CD14-positive monocyte (primary cell): ENCODE measurements around the gene ZIC2. TPM values are rescaled to one million over a fixed set of nuclear protein-coding genes. Genes with fewer than 3 reads are reported as not detected.

Source experiments
- DNase-seq, 3 donors: peaks; one replicate each; pipeline ENCODE4 v3.0.0-alpha.2; 2011 to 2022
- H2AFZ ChIP-seq: 2 replicates; pipeline ENCODE4 v1.6.0; 2012; ENCODE audit warnings: mild to moderate bottlenecking, low read depth, low read length, inconsistent platforms; ENCODE audit not compliant: insufficient read depth, poor library complexity, severe bottlenecking
- H3K27ac ChIP-seq, 2 donors: 1 replicate in 1 of 2; 2 replicates in 1 of 2; pipeline ENCODE4 v1.5.1; 2012 to 2013; ENCODE audit warnings: low read length in 2 of 2, control low read depth in 1 of 2, inconsistent platforms in 1 of 2, low read depth in 1 of 2, mild to moderate bottlenecking in 1 of 2
- H3K27me3 ChIP-seq, 2 donors: one replicate each; pipeline versions ENCODE4 v1.6.0 to v1.6.1; 2011 to 2013; ENCODE audit warnings: low read length in 2 of 2; ENCODE audit not compliant: control insufficient read depth in 2 of 2, insufficient read depth in 2 of 2
- H3K36me3 ChIP-seq, 2 donors: replicated peaks in 1 of 2; 1 replicate in 1 of 2; 2 replicates in 1 of 2; pipeline versions ENCODE4 v1.5.1 to v1.6.1; 2012 to 2013; ENCODE audit warnings: low read length in 2 of 2, control low read depth in 1 of 2, inconsistent platforms in 1 of 2, mild to moderate bottlenecking in 1 of 2; ENCODE audit not compliant: insufficient read depth in 2 of 2, control insufficient read depth in 1 of 2
- H3K4me1 ChIP-seq, 2 donors: 1 replicate in 1 of 2; 2 replicates in 1 of 2; pipeline versions ENCODE4 v1.5.1 to v1.6.1; 2012 to 2013; ENCODE audit warnings: low read length in 2 of 2, control low read depth in 1 of 2, inconsistent platforms in 1 of 2, mild to moderate bottlenecking in 1 of 2, moderate library complexity in 1 of 2; ENCODE audit not compliant: insufficient read depth in 2 of 2, control insufficient read depth in 1 of 2
- H3K4me2 ChIP-seq: replicated peaks from 2 replicates; pipeline ENCODE3; 2012; ENCODE audit warnings: low read length, moderate library complexity, mild to moderate bottlenecking; ENCODE audit not compliant: poor library complexity, severe bottlenecking; ENCODE audit errors: extremely low read depth
- H3K4me3 ChIP-seq, 3 experiments: fragments of 200-600 bp in 1 of 3; sonication (generic) in 1 of 3; replicated peaks in 1 of 3; 1 replicate in 2 of 3; 2 replicates in 1 of 3; pipeline ENCODE4 v1.5.1; 2011 to 2013; ENCODE audit warnings: low read length in 3 of 3, mild to moderate bottlenecking in 3 of 3, control low read depth in 2 of 3, low read depth in 2 of 3, inconsistent platforms in 1 of 3, moderate library complexity in 1 of 3
- H3K79me2 ChIP-seq: 2 replicates; pipeline ENCODE4 v1.6.0; 2012; ENCODE audit warnings: mild to moderate bottlenecking, control low read depth, inconsistent platforms, low read length, moderate library complexity; ENCODE audit not compliant: insufficient read depth
- H3K9ac ChIP-seq: 2 replicates; pipeline ENCODE4 v1.6.0; 2017; ENCODE audit warnings: low read length, mild to moderate bottlenecking; ENCODE audit not compliant: insufficient read depth, poor library complexity, severe bottlenecking
- H3K9me3 ChIP-seq, 2 donors: replicated peaks in 1 of 2; 1 replicate in 1 of 2; 2 replicates in 1 of 2; pipeline versions ENCODE4 v1.5.1 to v1.6.1; 2012 to 2013; ENCODE audit warnings: low read length in 2 of 2, control low read depth in 1 of 2; ENCODE audit not compliant: control insufficient read depth in 1 of 2, insufficient read depth in 1 of 2
- H4K20me1 ChIP-seq: 2 replicates; pipeline ENCODE4 v1.6.0; 2012; ENCODE audit warnings: mild to moderate bottlenecking, low read length, control low read depth, moderate library complexity; ENCODE audit not compliant: insufficient read depth
- H3K27ac Mint-ChIP-seq, 7 donors: one replicate each; pipeline ENCODE4 v1.8.0; 2020; ENCODE audit warnings: mild to moderate bottlenecking in 7 of 7, mixed read lengths in 7 of 7, moderate library complexity in 6 of 7, inconsistent platforms in 2 of 7
- H3K27me3 Mint-ChIP-seq, 3 donors: one replicate each; pipeline ENCODE4 v1.8.0; 2021 to 2022; ENCODE audit warnings: low read depth in 3 of 3, mild to moderate bottlenecking in 3 of 3, mixed read lengths in 3 of 3, moderate library complexity in 3 of 3, inconsistent platforms in 1 of 3
- H3K36me3 Mint-ChIP-seq, 2 donors: one replicate each; pipeline ENCODE4 v1.8.0; 2020; ENCODE audit warnings: mixed read lengths in 2 of 2, inconsistent platforms in 1 of 2, mild to moderate bottlenecking in 1 of 2
- H3K4me1 Mint-ChIP-seq: one replicate; pipeline ENCODE4 v1.8.0; 2020; ENCODE audit warnings: mild to moderate bottlenecking, mixed read lengths
- H3K4me3 Mint-ChIP-seq, 2 donors: one replicate each; pipeline ENCODE4 v1.8.0; 2020; ENCODE audit warnings: mild to moderate bottlenecking in 2 of 2, mixed read lengths in 2 of 2, moderate library complexity in 1 of 2
- H3K9me3 Mint-ChIP-seq, 7 donors: one replicate each; pipeline ENCODE4 v1.8.0; 2020 to 2022; ENCODE audit warnings: mixed read lengths in 7 of 7, mild to moderate bottlenecking in 6 of 7, moderate library complexity in 6 of 7, inconsistent platforms in 2 of 7
- CTCF ChIP-seq: fragments of 200-600 bp; IDR thresholded peaks from one replicate; pipeline ENCODE4 v1.8.0; 2022; ENCODE audit warnings: antibody characterized with exemption, mild to moderate bottlenecking
- WGBS: methylation state at CpG from one replicate; pipeline ENCODE4 v1.1.5; 2013; ENCODE audit warnings: missing lambda C conversion rate; ENCODE audit not compliant: insufficient coverage; 5-methylcytosine and 5-hydroxymethylcytosine counted together
- intact Hi-C, 2 donors: fragments of 100-400 bp; cut with micrococcal nuclease; formaldehyde crosslinking; loops; one replicate each; pipeline versions ENCODE4 v1.15.0 to v1.15.1; 2023
- polyA plus RNA-seq, 3 donors: library from polyadenylated mRNA; depleted of rRNA in 1 of 3; unstranded in 2 of 3; stranded (reverse) in 1 of 3; fragments of 300-500 nt in 2 of 3; fragments of >200 nt in 1 of 3; fragmentation: Illumina TruSeq in 2 of 3; gene quantifications; 1 replicate in 2 of 3; 2 replicates in 1 of 3; pipeline ENCODE4 v1.2.3, GENCODE V29; 2012 to 2021

ZIC2 gene
- polyA plus RNA-seq, 3 donors: not detected

- Mint-ChIP-seq H3K27ac (no peak overlapping the region), H3K4me1 (peaks cover 29% of the 10 kb centered on the region), H3K27me3 (peaks cover 88 to 97% (median 89%) of the 10 kb centered on the region in 3 donors), H3K9me3 (peaks cover 0 to 51% (median 25%) of the 10 kb centered on the region in 7 donors), H3K36me3 (peaks cover 0 to 18% of the 10 kb centered on the region in 2 donors), H3K4me3 (peak overlapping the region in 1 of 2 donors; percentile 83)
- H3K27ac ChIP-seq: no peak overlapping the region
- intact Hi-C loops: no loop called here
- H3K4me2 ChIP-seq: no peak overlapping the region
- 29% methylated on average over 12 of the region's 19 CpGs for WGBS
- no peaks in the 10 kb centered on the region for H3K36me3 ChIP-seq
- H3K4me3 ChIP-seq: no peak overlapping the region
- peaks cover 8 to 78% of the 10 kb centered on the region in 2 donors for H3K9me3 ChIP-seq
- no peaks in the 10 kb centered on the region for H4K20me1 ChIP-seq
- H3K27me3 ChIP-seq: peaks cover 88 to 90% of the 10 kb centered on the region in 2 donors
- no peak for DNase-seq
- no peak overlapping the region for H3K9ac ChIP-seq
- TF ChIP-seq CTCF: no peak
- H3K4me1 ChIP-seq: peaks cover 21 to 30% of the 10 kb centered on the region in 2 donors
- no peak overlapping the region for H2AFZ ChIP-seq
- no peaks in the 10 kb centered on the region for H3K79me2 ChIP-seq
Measured at GRCh38 chr13:99975626-99976025, 6.0 kb upstream of the ZIC2 start.

- peak overlapping the region in 1 of 2 donors; percentile 82 for H3K4me3 Mint-ChIP-seq
- 60% methylated on average over 1 of the region's 5 CpGs for WGBS
- H3K79me2 ChIP-seq: no peaks in the 10 kb centered on the region
- no peak overlapping the region for H2AFZ ChIP-seq
- H3K36me3 ChIP-seq: no peaks in the 10 kb centered on the region
- H3K27me3 Mint-ChIP-seq: peaks cover 86 to 98% (median 91%) of the 10 kb centered on the region in 3 donors
- H3K27ac Mint-ChIP-seq: no peak overlapping the region
- no peak for TF ChIP-seq CTCF
- no peak overlapping the region for H3K4me3 ChIP-seq
- H3K27ac ChIP-seq: no peak overlapping the region
- DNase-seq: no peak
- peaks cover 8 to 78% of the 10 kb centered on the region in 2 donors for H3K9me3 ChIP-seq
- peaks cover 85 to 92% of the 10 kb centered on the region in 2 donors for H3K27me3 ChIP-seq
- H3K9ac ChIP-seq: no peak overlapping the region
- H3K36me3 Mint-ChIP-seq: peaks cover 0 to 17% of the 10 kb centered on the region in 2 donors
- no peaks in the 10 kb centered on the region for H4K20me1 ChIP-seq
- peaks cover 0 to 48% (median 25%) of the 10 kb centered on the region in 7 donors for H3K9me3 Mint-ChIP-seq
- H3K4me1 ChIP-seq: peaks cover 23 to 39% of the 10 kb centered on the region in 2 donors
- intact Hi-C loops: no loop called here
- H3K4me2 ChIP-seq: no peak overlapping the region
- H3K4me1 Mint-ChIP-seq: peaks cover 27% of the 10 kb centered on the region
Measured at GRCh38 chr13:99976575-99976974, 5.0 kb upstream of the ZIC2 start.
